Prostate gland (tissue), 2 donors: ENCODE data around the gene MTA3.

Source experiments
- CTCF ChIP-seq, 4 experiments: fragments of 200-600 bp in 2 of 4; fragments of 450-650 bp in 2 of 4; sonication (generic) in 2 of 4; IDR thresholded peaks; 1 replicate in 3 of 4; 2 replicates in 1 of 4; pipeline ENCODE4 v1.5.1; 2016 to 2019; ENCODE audit warnings: antibody characterized with exemption in 4 of 4, mild to moderate bottlenecking in 2 of 4, moderate library complexity in 2 of 4
- POLR2A ChIP-seq: fragments of 450-650 bp; IDR thresholded peaks from one replicate; pipeline ENCODE4 v1.6.1; 2016; ENCODE audit warnings: antibody characterized with exemption, mild to moderate bottlenecking
- POLR2AphosphoS5 ChIP-seq: sonication (generic); formaldehyde crosslinking; IDR thresholded peaks from one replicate; pipeline ENCODE4 v1.6.1; 2017; ENCODE audit warnings: antibody characterized with exemption

- TF ChIP-seq CTCF (IDR thresholded peaks at IDR 0.05) (no peak), POLR2A (no peak), POLR2AphosphoS5 (no peak)
These were observed 36.0 kb upstream of the MTA3 start for GRCh38 chr2:42532397-42532796.
